T-helper 2 cell (primary cell): ENCODE results near the gene LRFN5.
"Not testable (repeated sequence)": the region's sequence is repeated elsewhere in the genome, so short reads cannot be mapped to it uniquely, and the experiment has no call there.

Source experiments
- DNase-seq, 5 experiments: peaks; one replicate each; pipeline versions ENCODE4 v3.0.0 to v3.0.0-alpha.2; 2012 to 2022

The LRFN5 gene

DNA sequence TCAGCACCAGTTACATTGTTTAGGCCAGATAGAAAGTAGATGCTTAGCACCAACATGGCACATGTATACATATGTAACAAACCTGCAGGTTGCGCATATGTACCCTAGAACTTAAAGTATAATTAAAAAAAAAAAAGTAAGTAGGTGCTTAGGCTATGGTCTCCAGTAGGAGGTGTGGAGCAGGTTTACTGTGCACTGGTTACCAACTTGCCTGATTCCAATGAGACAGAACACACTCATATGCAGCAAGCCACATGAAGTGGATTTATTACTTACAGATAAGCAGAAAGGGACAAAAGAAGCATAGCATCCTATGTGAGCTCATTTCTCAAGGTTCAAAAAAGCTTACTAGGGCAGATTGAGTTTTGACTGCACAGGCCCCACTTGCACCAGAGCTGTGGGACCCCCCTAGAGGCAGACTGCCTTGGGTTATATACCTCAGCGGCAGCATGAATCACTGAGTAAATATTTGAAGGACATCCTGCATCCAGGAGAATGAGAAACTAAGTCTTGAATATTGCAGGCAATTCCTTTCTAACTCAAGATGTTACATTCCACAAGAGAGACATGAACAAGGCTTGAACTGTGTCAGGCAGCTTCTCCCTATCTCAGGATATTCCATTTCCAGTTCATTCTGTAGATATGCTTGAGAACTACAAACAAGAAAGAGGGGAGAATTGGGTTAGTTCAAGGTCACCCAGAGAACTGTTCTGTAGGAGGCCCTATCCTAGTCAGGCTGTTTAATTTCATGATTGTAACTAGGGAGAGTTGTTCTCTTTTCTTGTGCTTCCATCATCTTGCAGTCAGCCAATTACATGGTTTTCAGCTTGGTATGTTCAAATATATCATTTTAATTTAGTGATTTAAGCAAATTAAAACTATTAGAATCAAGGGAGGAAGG, 30.1 kb downstream of the LRFN5 start:
- DNase-seq, result no peak

DNA sequence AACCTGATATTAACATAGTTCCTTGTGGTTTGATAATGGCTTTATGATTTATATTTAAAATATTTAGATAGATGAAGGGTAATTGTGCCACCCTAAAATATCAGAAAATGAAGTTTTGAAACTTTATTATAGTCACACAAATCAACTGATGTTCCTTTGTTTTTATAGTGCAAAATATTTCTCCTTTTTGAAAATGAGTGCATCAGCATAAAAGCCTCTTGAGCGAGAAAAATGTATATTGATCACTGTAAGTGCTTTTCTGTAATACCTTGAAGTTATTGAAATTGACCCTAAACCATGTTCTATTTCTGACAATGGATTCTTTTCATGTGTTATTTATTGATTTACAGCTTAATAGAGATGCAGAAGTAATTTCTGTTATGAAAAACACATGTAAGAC, 35.0 kb downstream of the LRFN5 start:
- DNase-seq, result no peak

DNA sequence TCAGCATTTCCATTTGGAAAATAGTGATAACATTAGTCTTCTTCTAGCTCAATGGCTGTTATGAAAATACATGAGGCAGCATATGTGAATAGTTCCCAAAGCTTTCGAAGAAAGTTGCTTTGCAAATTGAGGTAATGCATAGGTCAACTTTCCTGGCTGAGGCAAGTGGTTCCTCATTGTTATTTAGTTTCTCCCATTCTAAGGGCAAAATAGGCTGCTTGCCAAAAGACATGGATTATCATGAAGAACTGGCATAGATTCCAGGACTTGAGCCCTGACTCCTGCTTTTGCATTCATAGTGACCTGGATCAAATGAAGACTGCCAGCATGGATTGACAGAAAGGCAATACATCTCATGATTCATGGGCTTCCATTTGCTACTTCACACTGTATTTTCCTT, 35.7 kb downstream of the LRFN5 start:
- DNase-seq, result no peak

GRCh38 chr14:41642789-41643188, 36.1 kb downstream of the LRFN5 start:
- no peak for DNase-seq

- DNase-seq, result no peak
These were observed 37.9 kb downstream of the LRFN5 start for GRCh38 chr14:41644606-41645005.

GRCh38 chr14:41650802-41651201, 44.1 kb downstream of the LRFN5 start:
- DNase-seq, result no peak

DNA sequence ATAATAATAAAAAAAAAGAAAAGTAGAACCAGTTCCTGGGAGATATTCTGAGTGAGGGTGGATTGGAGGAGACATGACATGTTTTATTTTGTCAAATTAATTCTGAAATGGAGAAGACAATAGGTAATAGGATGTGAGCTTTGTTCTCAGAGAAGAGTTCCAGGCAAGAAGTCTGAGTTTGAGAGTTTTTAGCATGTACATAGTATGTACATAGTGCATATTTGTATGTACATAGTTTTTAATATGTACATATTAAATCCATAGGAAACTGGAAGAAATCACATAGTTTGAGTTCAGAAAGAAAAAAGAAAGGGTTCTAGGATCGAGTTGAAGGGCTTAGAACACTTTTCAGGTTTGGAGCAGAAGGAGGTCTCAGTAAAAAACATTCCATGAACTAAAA, 47.5 kb downstream of the LRFN5 start:
- no peak for DNase-seq

DNA sequence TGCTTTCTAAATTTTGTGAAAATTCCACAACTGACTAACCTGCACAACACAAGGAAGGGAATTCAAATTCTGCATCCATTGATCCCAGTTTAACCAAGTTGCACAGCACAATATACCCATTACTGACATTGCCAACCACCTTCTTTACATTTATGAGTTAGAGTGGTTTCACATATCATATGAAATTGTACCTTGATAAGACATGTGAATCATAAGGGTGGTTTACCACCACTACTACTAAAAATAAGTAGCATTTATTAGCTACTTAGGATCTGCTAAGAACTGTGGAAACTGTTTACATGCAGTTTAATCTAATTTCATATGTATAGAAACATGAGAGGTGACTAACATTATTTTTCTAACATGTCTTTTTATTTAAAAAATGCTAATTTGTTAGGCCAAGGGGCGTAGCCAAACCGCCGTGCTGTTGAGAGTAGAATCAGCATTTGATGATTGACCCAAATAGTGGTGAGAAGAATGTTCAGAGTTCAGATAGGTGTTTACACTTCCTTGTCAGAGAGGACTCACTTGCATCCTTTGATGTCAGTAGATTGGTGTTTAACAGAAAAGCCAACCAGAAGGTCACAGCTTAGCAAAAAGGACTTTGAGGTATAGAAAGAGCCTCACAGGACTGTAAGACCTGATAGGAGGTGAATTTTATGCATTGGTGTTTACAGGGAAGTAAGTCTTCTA, 56.2 kb downstream of the LRFN5 start:
- DNase-seq, result no peak

GRCh38 chr14:41663473-41663850, 56.8 kb downstream of the LRFN5 start:
- DNase-seq, result no peak

GRCh38 chr14:41666301-41666700, 59.6 kb downstream of the LRFN5 start:
- no peak for DNase-seq

DNA sequence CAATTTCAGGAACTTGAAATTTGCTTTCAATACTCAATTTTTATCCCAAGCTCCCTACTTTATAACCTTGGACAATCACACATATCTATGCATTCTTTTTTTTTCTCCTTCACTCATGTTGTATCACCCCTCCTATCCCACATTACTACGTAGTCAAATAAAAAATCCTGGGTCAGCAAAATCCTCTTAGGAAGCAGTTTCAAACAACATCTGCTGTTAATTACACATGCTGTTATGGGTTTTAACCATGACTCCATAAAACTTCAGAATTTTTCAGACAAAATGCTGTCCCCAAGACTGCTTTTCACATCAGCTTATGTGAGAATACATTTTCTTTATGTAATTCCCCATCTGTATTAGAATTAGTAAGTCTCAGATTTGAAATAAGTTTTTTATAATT, 61.7 kb downstream of the LRFN5 start:
- DNase-seq, result no peak

GRCh38 chr14:41673601-41674000, 66.9 kb downstream of the LRFN5 start:
- not testable (repeated sequence) for DNase-seq

DNA sequence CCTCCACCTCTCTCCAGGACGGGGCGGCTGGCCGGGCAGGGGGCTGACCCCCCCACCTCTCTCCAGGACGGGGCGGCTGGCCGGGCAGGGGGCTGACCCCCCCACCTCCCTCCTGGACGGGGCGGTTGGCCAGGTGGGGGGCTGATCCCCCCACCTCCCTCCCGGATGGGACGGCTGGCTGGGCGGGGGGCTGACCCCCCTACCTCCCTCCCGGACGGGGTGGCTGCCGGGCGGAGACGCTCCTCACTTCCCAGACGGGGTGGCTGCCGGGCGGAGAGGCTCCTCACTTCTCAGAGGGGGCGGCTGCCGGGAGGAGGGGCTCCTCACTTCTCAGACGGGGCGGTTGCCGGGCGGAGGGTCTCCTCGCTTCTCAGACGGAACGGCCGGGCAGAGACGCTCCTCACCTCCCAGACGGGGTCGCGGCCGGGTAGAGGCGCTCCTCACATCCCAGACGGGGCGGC, 67.9 kb downstream of the LRFN5 start:
- not testable (repeated sequence) for DNase-seq

- no peak for DNase-seq
These were observed 92.8 kb downstream of the LRFN5 start for GRCh38 chr14:41699486-41699885.

- no peak for DNase-seq
These were observed 111.9 kb downstream of the LRFN5 start for GRCh38 chr14:41718477-41719166.

- no peak for DNase-seq
These were observed 132.5 kb downstream of the LRFN5 start for GRCh38 chr14:41739203-41739602.

GRCh38 chr14:41743140-41743539, 136.5 kb downstream of the LRFN5 start:
- no peak for DNase-seq

DNA sequence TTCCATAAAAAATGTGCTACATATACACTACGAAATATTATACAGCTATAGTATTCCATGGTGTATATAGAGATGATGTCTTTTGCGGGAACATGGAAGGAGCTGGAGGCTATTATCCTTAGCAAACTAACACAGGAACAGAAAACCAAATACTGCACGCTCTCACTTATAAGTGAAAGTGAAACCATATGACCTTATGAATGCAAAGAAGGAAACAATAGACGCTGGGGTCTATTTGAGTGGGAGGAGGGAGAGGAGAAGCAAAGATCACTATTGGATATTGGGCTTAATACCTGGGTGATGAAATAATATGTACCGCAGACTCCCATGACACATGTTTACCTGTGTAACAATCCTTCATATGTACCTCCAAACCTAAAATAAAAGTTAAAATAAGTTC, 142.8 kb downstream of the LRFN5 start:
- DNase-seq, result peak in 2 of 5 experiments; percentile 29 to 63

DNA sequence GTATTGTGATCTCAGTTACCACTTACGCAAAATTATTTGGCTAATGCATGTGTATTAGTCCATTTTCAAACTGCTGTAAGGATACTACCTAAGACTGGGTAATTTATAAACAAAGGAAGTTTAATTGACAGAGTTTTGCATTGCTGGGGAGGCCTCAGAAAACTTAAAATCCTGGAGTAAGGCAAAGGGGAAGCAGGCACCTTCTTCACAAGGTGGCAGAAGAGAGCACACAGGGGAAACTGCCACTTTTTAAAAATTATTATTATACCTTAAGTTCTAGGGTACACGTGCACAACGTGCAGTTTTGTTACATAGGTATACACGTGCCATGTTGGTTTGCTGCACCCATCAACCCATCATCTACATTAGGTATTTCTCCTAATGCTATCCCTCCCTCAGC, 143.9 kb downstream of the LRFN5 start:
- not testable (repeated sequence) for DNase-seq

GRCh38 chr14:41758011-41758665, 151.5 kb downstream of the LRFN5 start:
- no peak for DNase-seq

GRCh38 chr14:41761204-41761603, 154.5 kb downstream of the LRFN5 start:
- no peak for DNase-seq

GRCh38 chr14:41766772-41767171, 160.1 kb downstream of the LRFN5 start:
- DNase-seq, result no peak
